ENCODE measurements around the gene CDK5RAP3.

Gene CDK5RAP3

GRCh38 chr17:47949946-47950345 is 21.0 kb upstream of the CDK5RAP3 start:
- peak; percentile 6 for DNase-seq

- DNase-seq: no peak
Measured at GRCh38 chr17:47950448-47950847, 20.5 kb upstream of the CDK5RAP3 start.

GRCh38 chr17:47952171-47953021 is 18.5 kb upstream of the CDK5RAP3 start:
- DNase-seq: no peak

DNA sequence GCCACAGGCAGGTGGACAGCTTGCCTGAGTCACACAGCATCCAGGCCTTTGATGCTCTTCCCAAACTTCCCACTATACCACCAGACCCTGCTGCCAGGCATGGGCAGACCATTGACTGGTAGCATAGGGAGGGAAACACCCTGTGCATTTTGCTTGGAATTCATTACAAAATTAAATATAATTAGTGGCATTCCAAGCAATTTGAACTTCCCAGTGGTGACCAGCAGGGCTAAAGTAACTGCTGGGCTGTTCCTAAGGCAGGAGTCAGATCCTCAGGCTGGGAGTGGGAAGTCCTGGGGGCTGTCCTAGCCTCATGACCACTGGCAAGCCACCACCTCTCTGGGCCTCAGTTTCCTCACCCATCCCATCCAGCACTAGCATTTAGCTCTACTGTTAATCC is 17.0 kb upstream of the CDK5RAP3 start:
- no peak for DNase-seq

GRCh38 chr17:47955497-47956461 is 15.1 kb upstream of the CDK5RAP3 start:
- no peak for DNase-seq

GRCh38 chr17:47956791-47957590 is 13.9 kb upstream of the CDK5RAP3 start:
- no peak for DNase-seq

DNA sequence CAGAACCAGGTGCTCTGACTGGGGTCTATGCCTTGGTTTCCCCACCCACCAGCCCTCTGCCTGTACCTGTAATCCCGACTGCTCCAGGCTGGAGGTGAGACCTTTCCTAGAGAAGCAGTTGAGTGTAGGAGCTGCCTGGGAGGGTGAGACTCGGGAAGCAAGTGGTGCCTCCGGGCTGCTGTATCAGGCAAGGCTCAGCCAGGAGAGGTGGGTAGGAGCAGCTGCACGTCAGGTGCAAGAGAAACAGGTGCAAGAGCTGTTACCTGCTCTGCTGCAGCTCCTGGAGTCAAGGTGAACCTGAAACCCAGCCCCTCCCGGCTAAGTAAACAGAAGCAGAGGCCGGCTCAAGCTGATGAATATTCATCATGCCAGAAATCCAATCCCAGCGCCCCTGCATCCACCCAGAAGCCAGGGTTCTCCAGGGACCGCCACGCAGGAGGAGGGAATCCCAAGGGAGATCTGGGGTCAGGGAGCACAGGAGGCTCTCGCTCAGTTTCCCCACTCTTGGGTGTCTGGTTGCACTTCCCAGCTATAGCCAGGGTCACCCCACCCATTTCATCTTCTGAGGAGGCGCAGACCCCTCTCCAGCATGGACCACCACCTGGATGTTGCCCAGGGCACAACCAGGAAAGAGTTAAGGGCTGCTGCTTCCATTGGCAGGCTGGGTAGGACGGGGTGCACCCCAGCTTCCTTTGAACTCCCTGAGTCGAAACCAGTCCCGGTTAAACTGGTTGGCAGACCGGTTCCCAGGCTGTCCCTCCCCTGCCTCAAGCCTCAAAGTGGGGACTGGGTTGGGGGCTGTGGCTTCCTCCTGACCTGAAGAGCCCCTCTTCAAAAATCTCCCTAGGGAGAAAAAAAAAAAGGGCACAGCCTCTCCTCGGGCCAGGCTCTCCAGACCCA is 13.1 kb upstream of the CDK5RAP3 start, which contains the start of gene PRR15L:
Gene PRR15L, minus strand, starts transcription at position 293 of the 900 bp plus-strand sequence. CDS start 4,649 bp downstream, outside the sequence.
- no peak for DNase-seq

- no peak for DNase-seq
Measured at GRCh38 chr17:47959825-47960655, 10.9 kb upstream of the CDK5RAP3 start.

- DNase-seq: no peak
Measured at GRCh38 chr17:47961406-47961805, 9.5 kb upstream of the CDK5RAP3 start.

DNA sequence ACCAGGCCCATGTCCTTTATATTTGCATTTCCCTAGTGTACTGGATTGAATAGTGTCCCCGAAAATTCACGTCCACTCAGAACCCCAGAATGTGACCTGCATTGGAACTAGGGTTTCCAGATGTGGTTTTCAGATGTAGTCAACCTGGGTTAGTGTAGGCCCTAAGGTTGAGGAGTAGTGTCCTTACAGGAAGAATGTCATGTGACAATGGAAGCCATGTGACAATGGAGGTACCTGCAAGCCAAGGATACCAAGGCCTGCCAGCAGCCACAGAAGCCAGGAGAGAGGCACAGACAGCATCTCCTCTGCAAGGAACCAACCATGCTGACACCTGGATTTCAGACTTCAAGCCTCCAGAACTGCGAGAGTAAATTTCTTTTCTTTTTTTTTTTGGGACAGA is 8.0 kb upstream of the CDK5RAP3 start:
- no peak for DNase-seq

- no peak for DNase-seq
Measured at GRCh38 chr17:47964856-47965255, 6.1 kb upstream of the CDK5RAP3 start.

DNA sequence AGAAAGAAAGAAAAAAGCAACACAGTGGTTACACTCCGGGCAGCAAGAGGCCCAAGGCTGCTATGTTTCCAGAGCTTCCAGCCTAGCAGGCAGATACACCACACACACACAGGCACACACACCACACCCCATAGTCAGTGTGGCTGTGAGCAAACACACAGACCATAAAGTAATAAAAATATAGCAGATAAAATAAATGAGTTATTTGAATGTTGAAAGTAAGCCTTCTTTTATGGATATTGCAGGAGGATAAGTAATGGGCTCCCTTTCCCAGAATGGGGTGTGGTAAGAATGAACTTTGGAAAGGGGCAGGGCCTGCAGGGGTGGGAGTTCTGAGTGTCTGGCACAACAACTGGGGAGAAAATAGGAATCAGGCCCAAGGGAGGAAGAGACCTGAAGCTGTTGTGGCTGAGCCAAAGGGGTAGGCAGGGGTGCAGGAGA is 4.8 kb upstream of the CDK5RAP3 start:
- DNase-seq: no peak

DNA sequence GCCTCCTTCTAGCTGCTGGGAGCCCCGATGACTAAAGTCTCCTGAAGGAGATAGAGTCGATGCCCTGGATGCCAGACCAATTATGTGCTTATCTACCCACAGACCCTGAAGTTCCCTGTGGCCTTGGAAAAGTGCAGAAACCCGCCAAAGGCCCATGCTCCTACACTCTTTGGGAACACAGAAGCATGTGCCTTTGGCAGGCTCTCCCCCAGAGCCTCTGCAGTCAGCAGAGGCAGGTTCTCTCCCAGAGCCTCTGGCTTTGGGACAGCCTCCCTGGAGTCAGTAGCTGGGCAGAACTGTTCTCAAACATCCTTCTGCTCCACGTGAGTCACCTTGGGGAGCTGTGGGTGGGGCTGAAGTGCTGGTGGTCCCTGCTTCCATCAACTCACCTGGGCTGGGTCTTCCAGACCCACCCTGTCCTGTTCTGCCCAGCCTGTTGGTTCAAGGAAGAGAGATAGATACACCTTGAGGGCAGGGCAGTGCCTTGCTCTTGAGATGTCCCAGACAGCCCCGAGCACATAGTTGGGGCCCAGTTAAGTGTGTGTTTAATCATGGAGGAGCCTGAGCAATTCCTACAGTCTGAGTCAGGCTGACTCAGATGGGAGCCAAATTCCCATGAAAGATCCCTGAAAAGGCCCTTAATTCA is 3.2 kb upstream of the CDK5RAP3 start:
- DNase-seq: no peak

GRCh38 chr17:47968836-47969235 is 2.1 kb upstream of the CDK5RAP3 start:
- no peak for DNase-seq

GRCh38 chr17:47969930-47970724 is 786 bp upstream of the CDK5RAP3 start:
- no peak for DNase-seq

GRCh38 chr17:47973541-47973940 is 2.6 kb downstream of the CDK5RAP3 start:
- no peak for DNase-seq

GRCh38 chr17:47975189-47975822 is 4.4 kb downstream of the CDK5RAP3 start:
- no peak for DNase-seq

GRCh38 chr17:47975823-47976205 is 4.9 kb downstream of the CDK5RAP3 start:
- DNase-seq: no peak

GRCh38 chr17:47978324-47978723 is 7.4 kb downstream of the CDK5RAP3 start:
- DNase-seq: peak; percentile 28

Measured in CD4-positive, alpha-beta T cell treated with Interleukin-4 for 4 hours (primary cell).